WTC11 (cell line): Measurements from ENCODE around the gene CPAMD8. TPM values are rescaled to one million over a fixed set of nuclear protein-coding genes. Genes with fewer than 3 reads are reported as not detected.
"Not testable (repeated sequence)": the region's sequence is repeated elsewhere in the genome, so short reads cannot be mapped to it uniquely, and the experiment has no call there.

ENCODE experiments used
- ATAC-seq: fragments of 200-7000 bp; cut with Tn5 transposase; 2 replicates; pipeline ENCODE4 v1.10.0; 2021; ENCODE audit warnings: mild to moderate bottlenecking, moderate library complexity
- CTCF ChIA-PET: fragments of 300-600 bp; sonication (Branson Sonifier 250); formaldehyde crosslinking; loops from one replicate; lab custom pipeline; 2021; ENCODE audit warnings: antibody characterized with exemption; lab: Charles Lee
- POLR2A ChIA-PET: fragments of 350-600 bp; sonication (Branson Sonifier 250); formaldehyde crosslinking; loops from one replicate; lab custom pipeline; 2021; ENCODE audit warnings: antibody characterized with exemption; lab: Charles Lee
- DNase-seq: peaks from one replicate; pipeline ENCODE4 v3.0.0; 2021; ENCODE audit warnings: low spot score
- H3K27ac Mint-ChIP-seq: 2 replicates; pipeline ENCODE4 v1.8.0; 2021; ENCODE audit warnings: mixed read lengths
- H3K27me3 Mint-ChIP-seq: 2 replicates; pipeline ENCODE4 v1.8.0; 2021; ENCODE audit warnings: low read depth, mild to moderate bottlenecking, moderate library complexity, mixed read lengths
- H3K36me3 Mint-ChIP-seq: 2 replicates; pipeline ENCODE4 v1.8.0; 2021; ENCODE audit warnings: mixed read lengths
- H3K4me1 Mint-ChIP-seq: 2 replicates; pipeline ENCODE4 v1.8.0; 2022; ENCODE audit warnings: mixed read lengths
- H3K4me3 Mint-ChIP-seq: 2 replicates; pipeline ENCODE4 v1.8.0; 2021; ENCODE audit warnings: mild to moderate bottlenecking, moderate library complexity, mixed read lengths
- H3K9me3 Mint-ChIP-seq: 2 replicates; pipeline ENCODE4 v1.8.0; 2021; ENCODE audit warnings: mixed read lengths
- CREM ChIP-seq: sonication (generic); formaldehyde crosslinking; IDR thresholded peaks from 2 replicates; pipeline ENCODE4 v1.8.1; 2022; ENCODE audit warnings: mild to moderate bottlenecking, missing genetic modification reagents, moderate library complexity
- EMX1 ChIP-seq: fragments of 250-450 bp; sonication (Bioruptor Pico); IDR thresholded peaks from 2 replicates; pipeline ENCODE4 v1.8.0; 2021; ENCODE audit warnings: mild to moderate bottlenecking
- ESRRA ChIP-seq: sonication (generic); formaldehyde crosslinking; IDR thresholded peaks from 2 replicates; pipeline ENCODE4 v1.8.1; 2022; ENCODE audit warnings: mild to moderate bottlenecking, missing genetic modification reagents, borderline replicate concordance
- NR3C1 ChIP-seq: sonication (generic); formaldehyde crosslinking; conservative IDR thresholded peaks from 2 replicates; pipeline ENCODE4 v1.8.1; 2023; ENCODE audit warnings: low read depth, mild to moderate bottlenecking, missing genetic modification reagents
- TP53 ChIP-seq: sonication (generic); formaldehyde crosslinking; IDR thresholded peaks from 2 replicates; pipeline ENCODE4 v1.8.1; 2023; ENCODE audit warnings: mild to moderate bottlenecking, missing genetic modification reagents
- ZNF121 ChIP-seq: sonication (generic); formaldehyde crosslinking; IDR thresholded peaks from 2 replicates; pipeline ENCODE4 v1.8.0; 2023; ENCODE audit warnings: missing genetic modification reagents
- ZNF263 ChIP-seq: sonication (generic); formaldehyde crosslinking; IDR thresholded peaks from 2 replicates; pipeline ENCODE4 v1.8.1; 2022; ENCODE audit warnings: low read depth, mild to moderate bottlenecking, moderate library complexity, missing genetic modification reagents
- ZNF423 ChIP-seq: fragments of 250-450 bp; sonication (Bioruptor Pico); IDR thresholded peaks from 2 replicates; pipeline ENCODE4 v2.1.2; 2022; ENCODE audit warnings: mild to moderate bottlenecking, moderate library complexity
- total RNA-seq: library from RNA; stranded (reverse); gene quantifications from 3 replicates; pipeline ENCODE4 v1.2.3, GENCODE V29; 2021
- TF ChIP-seq, protein P1 (sequence below): sonication (generic); formaldehyde crosslinking; IDR thresholded peaks from 2 replicates; pipeline ENCODE4 v1.8.1; 2022; ENCODE audit warnings: low read depth, missing genetic modification reagents, borderline replicate concordance
- TF ChIP-seq, protein P2 (sequence below): sonication (generic); formaldehyde crosslinking; IDR thresholded peaks from 2 replicates; pipeline ENCODE4 v1.8.1; 2022; ENCODE audit warnings: missing genetic modification reagents, borderline replicate concordance
- TF ChIP-seq, protein P3 (sequence below): sonication (generic); formaldehyde crosslinking; IDR thresholded peaks from 2 replicates; pipeline ENCODE4 v1.8.0; 2022; ENCODE audit warnings: mild to moderate bottlenecking, missing genetic modification reagents
- TF ChIP-seq, protein P4 (sequence below): sonication (generic); formaldehyde crosslinking; conservative IDR thresholded peaks from 2 replicates; pipeline ENCODE4 v1.8.1; 2022; ENCODE audit warnings: mild to moderate bottlenecking, missing genetic modification reagents
- TF ChIP-seq, protein P5 (sequence below): sonication (generic); formaldehyde crosslinking; IDR thresholded peaks from 2 replicates; pipeline ENCODE4 v1.8.1; 2022; ENCODE audit warnings: mild to moderate bottlenecking, moderate library complexity, missing genetic modification reagents
- TF ChIP-seq, protein P6 (sequence below): sonication (generic); formaldehyde crosslinking; IDR thresholded peaks from 2 replicates; pipeline ENCODE4 v1.8.0; 2022; ENCODE audit warnings: mild to moderate bottlenecking, missing genetic modification reagents

Gene CPAMD8
- total RNA-seq, 1 experiment from 2014 or later, result 6.9 TPM

DNA sequence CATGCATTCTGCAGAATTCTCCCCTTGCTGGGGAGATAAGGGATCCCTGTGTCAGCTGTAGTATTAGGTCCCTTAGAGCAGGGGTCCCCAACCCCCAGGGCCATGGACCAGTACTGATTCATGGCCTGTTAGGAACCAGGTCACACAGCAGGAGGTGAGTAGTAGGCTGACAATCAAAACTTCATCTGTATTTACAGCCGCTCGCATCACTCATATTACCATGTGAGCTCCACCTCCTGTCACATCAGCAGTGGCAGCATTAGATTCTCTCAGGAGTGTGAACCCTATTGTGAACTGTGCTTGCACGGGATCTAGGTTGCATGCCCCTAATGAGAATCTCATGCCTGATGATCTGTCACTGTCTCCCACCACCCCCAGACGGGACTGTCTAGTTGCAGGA is 37.9 kb downstream of the CPAMD8 start:
- no peak for DNase-seq
- Mint-ChIP-seq H3K36me3 (peaks cover 54% of the 10 kb centered on the region), H3K27me3 (peaks cover 3% of the 10 kb centered on the region; the same call in 1 of the 2 replicates), H3K4me1 (no peaks in the 10 kb centered on the region), H3K4me3 (no peak overlapping the region), H3K27ac (no peak overlapping the region), H3K9me3 (peaks cover 38% of the 10 kb centered on the region)
- TF ChIP-seq, protein P1, sequence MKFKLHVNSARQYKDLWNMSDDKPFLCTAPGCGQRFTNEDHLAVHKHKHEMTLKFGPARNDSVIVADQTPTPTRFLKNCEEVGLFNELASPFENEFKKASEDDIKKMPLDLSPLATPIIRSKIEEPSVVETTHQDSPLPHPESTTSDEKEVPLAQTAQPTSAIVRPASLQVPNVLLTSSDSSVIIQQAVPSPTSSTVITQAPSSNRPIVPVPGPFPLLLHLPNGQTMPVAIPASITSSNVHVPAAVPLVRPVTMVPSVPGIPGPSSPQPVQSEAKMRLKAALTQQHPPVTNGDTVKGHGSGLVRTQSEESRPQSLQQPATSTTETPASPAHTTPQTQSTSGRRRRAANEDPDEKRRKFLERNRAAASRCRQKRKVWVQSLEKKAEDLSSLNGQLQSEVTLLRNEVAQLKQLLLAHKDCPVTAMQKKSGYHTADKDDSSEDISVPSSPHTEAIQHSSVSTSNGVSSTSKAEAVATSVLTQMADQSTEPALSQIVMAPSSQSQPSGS (CRISPR knock-in tag), result no peak
- TF ChIP-seq ZNF263 (CRISPR knock-in tag) (no peak), ESRRA (no peak), ZNF423 (CRISPR knock-in tag) (no peak), TP53 (CRISPR knock-in tag) (no peak), CREM (CRISPR knock-in tag) (no peak), NR3C1 (CRISPR knock-in tag) (no peak), ZNF121 (CRISPR knock-in tag) (no peak), EMX1 (no peak)
- TF ChIP-seq, protein P2, sequence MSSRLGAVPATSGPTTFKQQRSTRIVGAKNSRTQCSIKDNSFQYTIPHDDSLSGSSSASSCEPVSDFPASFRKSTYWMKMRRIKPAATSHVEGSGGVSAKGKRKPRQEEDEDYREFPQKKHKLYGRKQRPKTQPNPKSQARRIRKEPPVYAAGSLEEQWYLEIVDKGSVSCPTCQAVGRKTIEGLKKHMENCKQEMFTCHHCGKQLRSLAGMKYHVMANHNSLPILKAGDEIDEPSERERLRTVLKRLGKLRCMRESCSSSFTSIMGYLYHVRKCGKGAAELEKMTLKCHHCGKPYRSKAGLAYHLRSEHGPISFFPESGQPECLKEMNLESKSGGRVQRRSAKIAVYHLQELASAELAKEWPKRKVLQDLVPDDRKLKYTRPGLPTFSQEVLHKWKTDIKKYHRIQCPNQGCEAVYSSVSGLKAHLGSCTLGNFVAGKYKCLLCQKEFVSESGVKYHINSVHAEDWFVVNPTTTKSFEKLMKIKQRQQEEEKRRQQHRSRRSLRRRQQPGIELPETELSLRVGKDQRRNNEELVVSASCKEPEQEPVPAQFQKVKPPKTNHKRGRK (CRISPR knock-in tag), result no peak
- TF ChIP-seq, protein P3, sequence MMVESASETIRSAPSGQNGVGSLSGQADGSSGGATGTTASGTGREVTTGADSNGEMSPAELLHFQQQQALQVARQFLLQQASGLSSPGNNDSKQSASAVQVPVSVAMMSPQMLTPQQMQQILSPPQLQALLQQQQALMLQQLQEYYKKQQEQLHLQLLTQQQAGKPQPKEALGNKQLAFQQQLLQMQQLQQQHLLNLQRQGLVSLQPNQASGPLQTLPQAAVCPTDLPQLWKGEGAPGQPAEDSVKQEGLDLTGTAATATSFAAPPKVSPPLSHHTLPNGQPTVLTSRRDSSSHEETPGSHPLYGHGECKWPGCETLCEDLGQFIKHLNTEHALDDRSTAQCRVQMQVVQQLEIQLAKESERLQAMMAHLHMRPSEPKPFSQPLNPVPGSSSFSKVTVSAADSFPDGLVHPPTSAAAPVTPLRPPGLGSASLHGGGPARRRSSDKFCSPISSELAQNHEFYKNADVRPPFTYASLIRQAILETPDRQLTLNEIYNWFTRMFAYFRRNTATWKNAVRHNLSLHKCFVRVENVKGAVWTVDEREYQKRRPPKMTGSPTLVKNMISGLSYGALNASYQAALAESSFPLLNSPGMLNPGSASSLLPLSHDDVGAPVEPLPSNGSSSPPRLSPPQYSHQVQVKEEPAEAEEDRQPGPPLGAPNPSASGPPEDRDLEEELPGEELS, result no peak
- TF ChIP-seq, protein P4, sequence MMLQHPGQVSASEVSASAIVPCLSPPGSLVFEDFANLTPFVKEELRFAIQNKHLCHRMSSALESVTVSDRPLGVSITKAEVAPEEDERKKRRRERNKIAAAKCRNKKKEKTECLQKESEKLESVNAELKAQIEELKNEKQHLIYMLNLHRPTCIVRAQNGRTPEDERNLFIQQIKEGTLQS (CRISPR knock-in tag), result no peak
- TF ChIP-seq, protein P5, sequence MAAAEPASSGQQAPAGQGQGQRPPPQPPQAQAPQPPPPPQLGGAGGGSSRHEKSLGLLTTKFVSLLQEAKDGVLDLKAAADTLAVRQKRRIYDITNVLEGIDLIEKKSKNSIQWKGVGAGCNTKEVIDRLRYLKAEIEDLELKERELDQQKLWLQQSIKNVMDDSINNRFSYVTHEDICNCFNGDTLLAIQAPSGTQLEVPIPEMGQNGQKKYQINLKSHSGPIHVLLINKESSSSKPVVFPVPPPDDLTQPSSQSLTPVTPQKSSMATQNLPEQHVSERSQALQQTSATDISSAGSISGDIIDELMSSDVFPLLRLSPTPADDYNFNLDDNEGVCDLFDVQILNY (CRISPR knock-in tag), result no peak
- TF ChIP-seq, protein P6, sequence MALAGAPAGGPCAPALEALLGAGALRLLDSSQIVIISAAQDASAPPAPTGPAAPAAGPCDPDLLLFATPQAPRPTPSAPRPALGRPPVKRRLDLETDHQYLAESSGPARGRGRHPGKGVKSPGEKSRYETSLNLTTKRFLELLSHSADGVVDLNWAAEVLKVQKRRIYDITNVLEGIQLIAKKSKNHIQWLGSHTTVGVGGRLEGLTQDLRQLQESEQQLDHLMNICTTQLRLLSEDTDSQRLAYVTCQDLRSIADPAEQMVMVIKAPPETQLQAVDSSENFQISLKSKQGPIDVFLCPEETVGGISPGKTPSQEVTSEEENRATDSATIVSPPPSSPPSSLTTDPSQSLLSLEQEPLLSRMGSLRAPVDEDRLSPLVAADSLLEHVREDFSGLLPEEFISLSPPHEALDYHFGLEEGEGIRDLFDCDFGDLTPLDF, result no peak
- POLR2A ChIA-PET, result no interaction called here
- no peak for ATAC-seq
- CTCF ChIA-PET, result no interaction called here

DNA sequence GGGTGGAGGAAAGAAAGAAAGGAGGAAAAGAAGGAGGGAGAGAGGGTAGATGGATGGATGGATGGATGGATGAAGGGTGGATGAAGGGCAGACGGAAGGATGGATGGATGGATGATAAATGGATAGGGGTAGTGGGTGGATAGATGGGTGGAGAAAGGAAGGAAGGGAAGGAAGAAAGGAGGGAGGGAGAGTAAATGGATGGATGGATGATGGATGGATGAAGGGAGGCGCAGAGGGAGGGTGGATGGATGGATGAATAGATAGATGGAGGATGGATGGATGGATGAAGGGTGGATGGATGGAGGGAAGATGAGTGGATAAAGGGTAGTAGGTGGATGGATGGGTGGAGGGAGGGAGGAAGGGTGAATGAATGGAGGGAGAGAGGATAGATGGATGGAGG is 41.2 kb downstream of the CPAMD8 start:
- H3K27me3 Mint-ChIP-seq, result peaks cover 3% of the 10 kb centered on the region; the same call in 1 of the 2 replicates
- TF ChIP-seq, protein P3, result no peak
- no peak overlapping the region for H3K4me3 Mint-ChIP-seq
- ATAC-seq, result no peak
- H3K27ac Mint-ChIP-seq, result no peak overlapping the region
- POLR2A ChIA-PET, result no interaction called here
- peaks cover 37% of the 10 kb centered on the region for H3K36me3 Mint-ChIP-seq
- H3K4me1 Mint-ChIP-seq, result no peaks in the 10 kb centered on the region
- H3K9me3 Mint-ChIP-seq, result peaks cover 33% of the 10 kb centered on the region
- no peak for DNase-seq
- CTCF ChIA-PET, result no interaction called here

DNA sequence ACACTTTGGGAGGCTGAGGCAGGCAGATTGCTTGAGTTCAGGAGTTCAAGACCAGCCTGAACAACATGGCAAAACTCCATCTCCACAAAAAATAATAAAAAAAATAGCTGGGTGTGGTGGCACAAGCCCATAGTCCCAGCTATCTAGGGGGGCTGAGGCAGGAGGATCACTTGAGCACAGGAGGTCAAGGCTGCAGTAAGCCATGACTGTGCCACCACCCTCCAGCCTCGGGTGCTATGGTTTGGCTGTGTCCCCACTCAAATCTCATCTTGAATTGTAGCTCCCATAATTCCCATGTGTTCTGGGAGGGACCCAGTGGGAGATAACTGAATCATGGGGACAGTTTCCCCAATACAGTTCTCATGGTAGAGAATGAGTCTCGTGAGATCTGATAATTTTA is 44.0 kb downstream of the CPAMD8 start:
- H3K27ac Mint-ChIP-seq, DNase-seq, H3K27me3 Mint-ChIP-seq, H3K4me1 Mint-ChIP-seq, CTCF ChIA-PET, ATAC-seq, H3K4me3 Mint-ChIP-seq, POLR2A ChIA-PET: not testable (repeated sequence)
- Mint-ChIP-seq H3K9me3 (peaks cover 39% of the 10 kb centered on the region), H3K36me3 (peaks cover 14% of the 10 kb centered on the region)
